Keratinocyte (primary cell): ENCODE data around the gene FAM9A. TPM values are rescaled to one million over a fixed set of nuclear protein-coding genes. Genes with fewer than 3 reads are reported as not detected.

Source experiments
- DNase-seq: peaks from one replicate; pipeline ENCODE4 v3.0.0-alpha.2; 2011; ENCODE audit warnings: low read depth, missing footprints, low spot score
- FAIRE-seq: peaks from 2 replicates; lab custom pipeline; 2011; peaks lifted over from hg19 to GRCh38; lab: Jason Lieb, UNC
- H2AFZ ChIP-seq: 2 replicates; pipeline ENCODE4 v1.6.0; 2012; ENCODE audit warnings: low read length, control low read depth, inconsistent platforms; ENCODE audit not compliant: control insufficient read depth
- H3K27ac ChIP-seq: 2 replicates; pipeline ENCODE4 v1.5.1; 2011; ENCODE audit warnings: low read length; ENCODE audit not compliant: control insufficient read depth, insufficient read depth
- H3K27me3 ChIP-seq: 3 replicates; pipeline ENCODE4 v1.6.0; 2011; ENCODE audit warnings: low read length; ENCODE audit not compliant: control insufficient read depth, insufficient read depth; ENCODE audit errors: extremely low read depth
- H3K36me3 ChIP-seq, 2 experiments: 2 replicates in 1 of 2; 3 replicates in 1 of 2; pipeline ENCODE4 v1.5.1; 2011; ENCODE audit warnings: low read length in 2 of 2, mild to moderate bottlenecking in 1 of 2; ENCODE audit not compliant: control insufficient read depth in 2 of 2, insufficient read depth in 2 of 2; ENCODE audit errors: extremely low read depth in 1 of 2
- H3K4me1 ChIP-seq: 3 replicates; pipeline ENCODE4 v1.5.1; 2011; ENCODE audit warnings: low read length; ENCODE audit not compliant: control insufficient read depth, insufficient read depth; ENCODE audit errors: extremely low read depth
- H3K4me2 ChIP-seq: 3 replicates; pipeline ENCODE4 v1.6.0; 2011; ENCODE audit warnings: low read depth, low read length; ENCODE audit not compliant: control insufficient read depth, insufficient read depth; ENCODE audit errors: extremely low read depth
- H3K4me3 ChIP-seq, 3 experiments: fragments of 200-600 bp in 1 of 3; sonication (generic) in 1 of 3; 2 replicates in 2 of 3; 3 replicates in 1 of 3; pipeline ENCODE4 v1.5.1; 2011 to 2016; ENCODE audit warnings: low read length in 3 of 3, mild to moderate bottlenecking in 3 of 3, control low read depth in 2 of 3, inconsistent platforms in 1 of 3, low read depth in 1 of 3, mixed read lengths in 1 of 3, mixed run types in 1 of 3, moderate library complexity in 1 of 3; ENCODE audit not compliant: control insufficient read depth in 2 of 3, insufficient read depth in 2 of 3; ENCODE audit errors: extremely low read depth in 1 of 3
- H3K79me2 ChIP-seq: 2 replicates; pipeline ENCODE4 v1.6.0; 2012; ENCODE audit warnings: low read length; ENCODE audit not compliant: control insufficient read depth, insufficient read depth
- H3K9ac ChIP-seq: 3 replicates; pipeline ENCODE4 v1.6.0; 2011; ENCODE audit warnings: low read length; ENCODE audit not compliant: control insufficient read depth, insufficient read depth; ENCODE audit errors: extremely low read depth
- H3K9me1 ChIP-seq: 3 replicates; pipeline ENCODE4 v1.6.0; 2011; ENCODE audit warnings: low read length; ENCODE audit not compliant: control insufficient read depth, insufficient read depth; ENCODE audit errors: extremely low read depth
- H3K9me3 ChIP-seq: 2 replicates; pipeline ENCODE4 v1.5.1; 2012; ENCODE audit warnings: low read depth, low read length; ENCODE audit not compliant: control insufficient read depth
- H4K20me1 ChIP-seq: 3 replicates; pipeline ENCODE4 v1.6.0; 2011; ENCODE audit warnings: low read length; ENCODE audit not compliant: control insufficient read depth, insufficient read depth; ENCODE audit errors: extremely low read depth
- CTCF ChIP-seq, 3 experiments: IDR thresholded peaks in 1 of 3; conservative IDR thresholded peaks in 1 of 3; optimal IDR thresholded peaks in 1 of 3; 2 replicates in 2 of 3; 3 replicates in 1 of 3; pipeline versions ENCODE3 to v1.5.1; 2011; ENCODE audit warnings: low read length in 3 of 3, mild to moderate bottlenecking in 3 of 3, moderate library complexity in 2 of 3, control low read depth in 1 of 3, inconsistent platforms in 1 of 3; ENCODE audit not compliant: insufficient read depth in 2 of 3; ENCODE audit errors: extremely low read depth in 1 of 3
- EZH2 ChIP-seq: IDR thresholded peaks from one replicate; pipeline ENCODE4 v1.6.1; 2012; ENCODE audit warnings: inconsistent platforms, mild to moderate bottlenecking, low read length, moderate library complexity
- dilution Hi-C: fragments of 300-500 bp; cut with MboI; formaldehyde crosslinking; loops from one replicate; pipeline ENCODE4 v1.7.0; 2020; ENCODE audit warnings: low sequenced_read_pairs; ENCODE audit not compliant: extremely low pct_ligation_motif_present
- polyA plus RNA-seq, 5 experiments: library from polyadenylated mRNA; depleted of rRNA in 3 of 5; stranded (reverse) in 3 of 5; stranded (forward) in 1 of 5; unstranded in 1 of 5; fragments of >200 nt; gene quantifications; 1 replicate in 1 of 5; 2 replicates in 3 of 5; 3 replicates in 1 of 5; pipeline versions ENCODE4 v1.2.1 to v1.2.3, GENCODE V29; 2011 to 2012; ENCODE audit warnings: missing spikeins in 2 of 5, low read depth in 1 of 5, low replicate concordance in 1 of 5

FAM9A gene
- polyA plus RNA-seq, 1 donor (not counting 4 experiments of a cell fraction or from before 2014, with no cell fraction given) = not detected

GRCh38 chrX:8832582-8833378 lies 31.6 kb upstream of the FAM9A start:
- Histone ChIP-seq H3K9ac (no peak overlapping the region), H3K36me3 (no peaks in the 10 kb centered on the region), H3K27ac (no peak overlapping the region), H3K4me3 (no peak overlapping the region), H3K4me1 (no peaks in the 10 kb centered on the region), H2AFZ (no peak overlapping the region), H3K9me1 (no peaks in the 10 kb centered on the region), H4K20me1 (no peaks in the 10 kb centered on the region), H3K79me2 (no peaks in the 10 kb centered on the region), H3K9me3 (no peaks in the 10 kb centered on the region), H3K4me2 (no peak overlapping the region), H3K27me3 (no peaks in the 10 kb centered on the region)
- DNase-seq = no peak
- TF ChIP-seq CTCF (optimal IDR thresholded peaks at IDR 0.05 in 1 of 3, IDR thresholded peaks at IDR 0.05 in 1 of 3, conservative IDR thresholded peaks at IDR 0.05 in 1 of 3; ENCODE audit: extremely low read depth in 1 of 3, insufficient read depth in 2 of 3, low read length in 3 of 3) = no peak
- dilution Hi-C loops = no loop called here
- no peak for FAIRE-seq

GRCh38 chrX:8823698-8824097 lies 22.5 kb upstream of the FAM9A start:
- no peaks in the 10 kb centered on the region for H3K9me3 ChIP-seq
- no peaks in the 10 kb centered on the region for H3K79me2 ChIP-seq
- H3K27ac ChIP-seq = no peak overlapping the region
- dilution Hi-C loops = no loop called here
- TF ChIP-seq CTCF (optimal IDR thresholded peaks at IDR 0.05 in 1 of 3, IDR thresholded peaks at IDR 0.05 in 1 of 3, conservative IDR thresholded peaks at IDR 0.05 in 1 of 3; ENCODE audit: extremely low read depth in 1 of 3, insufficient read depth in 2 of 3, low read length in 3 of 3) = no peak
- TF ChIP-seq EZH2 = no peak
- H3K4me3 ChIP-seq = no peak overlapping the region
- H3K9ac ChIP-seq = no peak overlapping the region
- no peaks in the 10 kb centered on the region for H4K20me1 ChIP-seq
- FAIRE-seq = no peak
- H2AFZ ChIP-seq = no peak overlapping the region
- no peak for DNase-seq
- H3K9me1 ChIP-seq = no peaks in the 10 kb centered on the region
- H3K4me2 ChIP-seq = no peak overlapping the region
- no peaks in the 10 kb centered on the region for H3K4me1 ChIP-seq
- no peaks in the 10 kb centered on the region for H3K36me3 ChIP-seq
- no peaks in the 10 kb centered on the region for H3K27me3 ChIP-seq
